ENCODE measurements around the gene KERA. TPM values are rescaled to one million over a fixed set of nuclear protein-coding genes. Genes with fewer than 3 reads are reported as not detected.

KERA gene
- total RNA-seq, 1 experiment from 2014 or later, result not detected

DNA sequence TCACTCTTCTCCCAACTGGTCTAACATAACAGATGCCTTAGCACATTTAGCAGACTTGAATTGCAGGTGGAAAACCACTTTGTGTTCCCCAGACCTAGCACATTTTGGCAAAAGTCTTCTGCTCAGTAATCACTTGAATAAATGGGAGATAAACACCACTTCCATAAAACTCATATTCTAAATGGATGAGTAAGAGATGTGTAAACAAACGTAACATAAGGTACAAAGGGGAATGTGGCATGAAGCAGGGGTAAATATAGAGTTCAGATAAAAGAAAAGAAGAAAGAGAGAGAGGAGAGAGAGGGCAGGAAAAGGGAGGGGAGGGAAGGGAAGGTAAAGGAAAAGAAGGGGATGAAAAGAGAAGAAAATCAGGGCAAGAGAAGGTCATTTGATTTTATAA is 17.0 kb upstream of the KERA start:
- Histone ChIP-seq H3K4me2 (ENCODE audit: insufficient read depth, insufficient read length, low read length) (no peak overlapping the region), H3K23ac (ENCODE audit: insufficient read length, low read depth, low read length) (no peak overlapping the region)
- DNase-seq, result no peak

More for the DNA sequence above, 17.0 kb upstream of the KERA start:
- Histone ChIP-seq H2AFZ (ENCODE audit: low read length) (no peak overlapping the region), H3K56ac (ENCODE audit: insufficient read length, low read depth, low read length) (no peak overlapping the region), H3T11ph (ENCODE audit: low read length) (no peak overlapping the region), H3K14ac (ENCODE audit: insufficient read depth, low read length) (no peak overlapping the region), H3K4me1 (ENCODE audit: insufficient read depth, low read length) (no peaks in the 10 kb centered on the region), H2BK15ac (ENCODE audit: low read depth, low read length) (no peak overlapping the region), H3K4ac (ENCODE audit: low read depth, low read length) (no peak overlapping the region), H2BK20ac (ENCODE audit: low read depth, low read length, poor library complexity, severe bottlenecking) (no peak overlapping the region), H3K9me3 (ENCODE audit: control insufficient read depth, low read depth, low read length) (no peaks in the 10 kb centered on the region), H2BK120ac (ENCODE audit: low read depth, low read length, poor library complexity, severe bottlenecking) (no peak overlapping the region), H3K79me2 (ENCODE audit: insufficient read depth, low read length) (no peaks in the 10 kb centered on the region), H3K9ac (ENCODE audit: extremely low read depth, insufficient read length, low read length) (no peak overlapping the region), H2AK5ac (ENCODE audit: insufficient read length, low read length) (no peak overlapping the region), H3K18ac (ENCODE audit: insufficient read length, low read depth, low read length) (no peak overlapping the region), H4K8ac (replicated peaks; ENCODE audit: insufficient read length, low read depth, low read length) (no peak overlapping the region), H4K91ac (ENCODE audit: insufficient read length, low read depth, low read length) (no peak overlapping the region), H3K23me2 (ENCODE audit: insufficient read length, low read depth, low read length, poor library complexity, severe bottlenecking) (no peaks in the 10 kb centered on the region), H3K27me3 (ENCODE audit: insufficient read depth, low read length) (no peaks in the 10 kb centered on the region), H4K20me1 (ENCODE audit: control insufficient read depth, insufficient read depth, insufficient read length) (no peaks in the 10 kb centered on the region), H2BK12ac (ENCODE audit: insufficient read length, low read depth, low read length) (no peak overlapping the region), H4K5ac (ENCODE audit: insufficient read length, low read depth, low read length) (no peak overlapping the region), H3K79me1 (ENCODE audit: insufficient read depth, low read depth, low read length, poor library complexity, severe bottlenecking) (no peaks in the 10 kb centered on the region), H2BK5ac (ENCODE audit: insufficient read length, low read length) (no peak overlapping the region), H3K27ac (ENCODE audit: insufficient read length, low read depth, low read length) (no peak overlapping the region)
- H3K4me1 Mint-ChIP-seq, result peaks cover 0 to 3% of the 10 kb centered on the region in 2 experiments; a peak in 3 of 4 replicates
- H3K27ac Mint-ChIP-seq, result no peak overlapping the region
- TF ChIP-seq, protein P1, sequence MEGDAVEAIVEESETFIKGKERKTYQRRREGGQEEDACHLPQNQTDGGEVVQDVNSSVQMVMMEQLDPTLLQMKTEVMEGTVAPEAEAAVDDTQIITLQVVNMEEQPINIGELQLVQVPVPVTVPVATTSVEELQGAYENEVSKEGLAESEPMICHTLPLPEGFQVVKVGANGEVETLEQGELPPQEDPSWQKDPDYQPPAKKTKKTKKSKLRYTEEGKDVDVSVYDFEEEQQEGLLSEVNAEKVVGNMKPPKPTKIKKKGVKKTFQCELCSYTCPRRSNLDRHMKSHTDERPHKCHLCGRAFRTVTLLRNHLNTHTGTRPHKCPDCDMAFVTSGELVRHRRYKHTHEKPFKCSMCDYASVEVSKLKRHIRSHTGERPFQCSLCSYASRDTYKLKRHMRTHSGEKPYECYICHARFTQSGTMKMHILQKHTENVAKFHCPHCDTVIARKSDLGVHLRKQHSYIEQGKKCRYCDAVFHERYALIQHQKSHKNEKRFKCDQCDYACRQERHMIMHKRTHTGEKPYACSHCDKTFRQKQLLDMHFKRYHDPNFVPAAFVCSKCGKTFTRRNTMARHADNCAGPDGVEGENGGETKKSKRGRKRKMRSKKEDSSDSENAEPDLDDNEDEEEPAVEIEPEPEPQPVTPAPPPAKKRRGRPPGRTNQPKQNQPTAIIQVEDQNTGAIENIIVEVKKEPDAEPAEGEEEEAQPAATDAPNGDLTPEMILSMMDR (conservative IDR thresholded peaks at IDR 0.05), result no peak
- no peaks in the 10 kb centered on the region for H3K36me3 Mint-ChIP-seq (ENCODE audit: insufficient read depth in 1 of 3, low read depth in 3 of 3)
- H3K27me3 Mint-ChIP-seq (ENCODE audit: low read depth), result no peaks in the 10 kb centered on the region
- WGBS (ENCODE audit: extremely low coverage, insufficient read length, low lambda C conversion rate), result no CpG with 5 or more reads among the region's 1 CpG
- no peak overlapping the region for H3K4me3 Mint-ChIP-seq
- no peaks in the 10 kb centered on the region for H3K9me3 Mint-ChIP-seq

Data from H9 (cell line).